ENCODE data around the gene ZSWIM7.
"Not testable (repeated sequence)": the region's sequence is repeated elsewhere in the genome, so short reads cannot be mapped to it uniquely, and the experiment has no call there.

Gene ZSWIM7

GRCh38 chr17:15998031-15998562 lies 1.4 kb downstream of the ZSWIM7 start:
- DNase-seq = no peak

GRCh38 chr17:15996322-15996721 lies 3.2 kb downstream of the ZSWIM7 start:
- DNase-seq = no peak

GRCh38 chr17:15981646-15982580 lies 17.6 kb downstream of the ZSWIM7 start:
- DNase-seq = no peak

- no peak for DNase-seq
Observed at GRCh38 chr17:15981208-15981607, 18.3 kb downstream of the ZSWIM7 start.

- DNase-seq = not testable (repeated sequence)
Observed at GRCh38 chr17:15979013-15979412, 20.5 kb downstream of the ZSWIM7 start.

- no peak for DNase-seq
Observed at GRCh38 chr17:15978606-15979005, 20.9 kb downstream of the ZSWIM7 start.

- DNase-seq = no peak
Observed at GRCh38 chr17:15977894-15978293, 21.6 kb downstream of the ZSWIM7 start.

GRCh38 chr17:15973834-15974233 lies 25.7 kb downstream of the ZSWIM7 start:
- no peak for DNase-seq

- no peak for DNase-seq
Observed at GRCh38 chr17:15973016-15973415, 26.5 kb downstream of the ZSWIM7 start.

GRCh38 chr17:15972497-15972951 lies 27.0 kb downstream of the ZSWIM7 start:
- DNase-seq = no peak

- no peak for DNase-seq
Observed at GRCh38 chr17:15971882-15972281, 27.6 kb downstream of the ZSWIM7 start.

GRCh38 chr17:15971098-15971678 lies 28.3 kb downstream of the ZSWIM7 start:
- no peak for DNase-seq

- no peak for DNase-seq
Observed at GRCh38 chr17:15970500-15970899, 29.0 kb downstream of the ZSWIM7 start.

- DNase-seq = no peak
Observed at GRCh38 chr17:15969463-15969862, 30.0 kb downstream of the ZSWIM7 start.

- no peak for DNase-seq
Observed at GRCh38 chr17:15967706-15968399, 31.7 kb downstream of the ZSWIM7 start.

- no peak for DNase-seq
Observed at GRCh38 chr17:15966879-15967248, 32.6 kb downstream of the ZSWIM7 start.

- DNase-seq = no peak
Observed at GRCh38 chr17:15966183-15966878, 33.2 kb downstream of the ZSWIM7 start.

- DNase-seq = no peak
Observed at GRCh38 chr17:15965528-15965927, 34.0 kb downstream of the ZSWIM7 start.

GRCh38 chr17:15963670-15964110 lies 35.8 kb downstream of the ZSWIM7 start:
- DNase-seq = no peak

- DNase-seq = no peak
Observed at GRCh38 chr17:15958484-15958854, 41.0 kb downstream of the ZSWIM7 start.

GRCh38 chr17:15957608-15958307 lies 41.7 kb downstream of the ZSWIM7 start:
- DNase-seq = no peak

GRCh38 chr17:15957206-15957605 lies 42.3 kb downstream of the ZSWIM7 start:
- no peak for DNase-seq

All from activated CD4-positive, alpha-beta T cell treated with anti-CD3 and anti-CD28 coated beads for 1 hour (primary cell).